ENCODE data around the gene NTF4.
"Not testable (repeated sequence)": the region's sequence is repeated elsewhere in the genome, so short reads cannot be mapped to it uniquely, and the experiment has no call there.

NTF4 gene

DNA sequence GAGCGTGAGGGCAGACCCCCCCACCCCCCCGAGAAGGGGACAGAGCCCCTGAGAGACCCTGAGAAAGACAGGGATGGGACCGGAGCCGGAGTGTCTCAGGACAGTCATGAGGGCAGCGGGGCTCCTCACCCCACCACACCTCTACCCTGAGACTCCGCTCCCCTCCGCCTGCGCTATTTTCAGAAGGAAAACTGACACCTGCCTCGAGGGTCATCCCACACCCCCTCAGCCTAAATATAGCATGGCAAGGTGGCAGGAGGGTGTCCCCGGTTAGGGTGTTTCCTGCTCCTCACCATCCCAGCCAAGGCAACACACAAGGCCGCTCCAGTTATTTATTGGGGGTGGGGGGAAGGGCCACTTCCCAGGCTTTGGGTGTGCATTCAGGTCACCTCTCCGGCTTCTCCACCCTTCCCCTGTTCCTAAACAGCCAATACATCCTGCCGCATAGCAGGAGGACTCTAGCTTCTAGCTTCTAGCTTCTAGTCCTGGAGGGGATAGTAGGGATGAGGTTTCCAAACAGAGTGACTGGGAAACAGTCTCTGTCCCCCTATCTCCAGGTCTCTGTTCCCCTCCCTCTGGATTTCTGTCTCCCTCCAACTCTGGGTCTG, 1.4 kb upstream of the NTF4 start:
- Histone ChIP-seq H3K36me3 (ENCODE audit: insufficient read depth, low read length) (no peaks in the 10 kb centered on the region), H3K4me1 (ENCODE audit: control insufficient read depth, insufficient read depth, low read length) (peaks cover 5% of the 10 kb centered on the region), H3K27me3 (ENCODE audit: control insufficient read depth, insufficient read depth, low read length) (peaks cover 25% of the 10 kb centered on the region), H3K9ac (ENCODE audit: low read depth, low read length) (no peak overlapping the region), H3K4me2 (ENCODE audit: low read length) (no peak overlapping the region), H3K4me3 (ENCODE audit: low read length) (no peak overlapping the region), H3K9me3 (replicated peaks; ENCODE audit: low read length) (no peaks in the 10 kb centered on the region)

DNA sequence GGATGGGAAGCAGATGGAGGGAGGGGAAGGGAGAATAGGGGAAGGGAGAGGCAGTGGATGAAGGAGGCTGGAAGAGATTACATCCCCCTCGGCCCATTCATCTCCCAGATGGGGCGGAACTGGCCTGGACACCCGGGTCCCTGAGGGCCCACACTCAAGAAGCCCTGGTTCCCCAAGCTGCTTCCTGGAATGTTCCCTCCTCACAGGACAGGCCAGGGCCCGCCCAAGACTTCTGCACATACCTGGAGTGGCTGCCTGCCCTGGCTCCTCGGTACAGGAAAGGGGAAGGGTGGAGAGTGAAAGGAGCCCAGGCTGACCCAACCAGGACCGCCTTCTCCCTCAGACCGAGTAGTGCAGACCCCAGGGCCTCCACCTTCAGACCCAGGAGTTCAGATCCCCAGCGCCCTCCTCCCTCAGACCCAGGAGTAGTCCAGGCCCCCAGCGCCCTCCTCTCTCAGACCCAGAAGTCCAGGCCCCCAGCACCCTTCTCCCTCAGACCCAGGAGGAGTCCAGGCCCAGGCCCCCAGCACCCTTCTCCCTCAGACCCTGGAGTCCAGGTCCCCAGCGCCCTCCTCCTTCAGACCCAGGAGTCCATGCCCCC, 489 bp downstream of the NTF4 start:
- Histone ChIP-seq H3K4me1 (ENCODE audit: control insufficient read depth, insufficient read depth, low read length) (peaks cover 5% of the 10 kb centered on the region), H3K36me3 (ENCODE audit: insufficient read depth, low read length) (no peaks in the 10 kb centered on the region), H3K4me3 (ENCODE audit: low read length) (no peak overlapping the region), H3K27me3 (ENCODE audit: control insufficient read depth, insufficient read depth, low read length) (peaks cover 21% of the 10 kb centered on the region), H3K9ac (ENCODE audit: low read depth, low read length) (no peak overlapping the region), H3K4me2 (ENCODE audit: low read length) (peak overlapping the region; percentile 44), H3K9me3 (replicated peaks; ENCODE audit: low read length) (no peaks in the 10 kb centered on the region)

DNA sequence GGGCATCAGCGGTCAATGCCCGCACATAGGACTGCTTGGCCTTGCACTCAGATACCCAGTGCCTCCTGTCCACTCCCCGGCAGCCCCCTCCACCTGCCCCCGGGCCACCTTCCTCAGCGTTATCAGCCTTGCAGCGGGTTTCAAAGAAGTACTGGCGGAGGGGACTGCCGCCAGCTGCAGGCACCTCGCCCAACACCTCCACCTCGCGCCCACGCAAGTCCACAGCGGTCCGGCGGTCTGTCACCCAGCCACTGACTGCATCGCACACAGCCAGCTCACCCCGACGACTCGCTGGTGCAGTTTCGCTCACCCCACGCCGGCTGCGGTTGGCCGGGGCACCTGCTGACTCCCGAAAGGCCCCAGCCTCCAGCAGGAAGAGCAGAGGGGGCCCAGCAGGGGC, 3.2 kb downstream of the NTF4 start:
- Histone ChIP-seq H3K4me2 (ENCODE audit: low read length) (no peak overlapping the region), H3K9me3 (replicated peaks; ENCODE audit: low read length) (no peaks in the 10 kb centered on the region), H3K27me3 (ENCODE audit: control insufficient read depth, insufficient read depth, low read length) (peaks cover 12% of the 10 kb centered on the region), H3K4me1 (ENCODE audit: control insufficient read depth, insufficient read depth, low read length) (peaks cover 20% of the 10 kb centered on the region), H3K4me3 (ENCODE audit: low read length) (no peak overlapping the region), H3K9ac (ENCODE audit: low read depth, low read length) (no peak overlapping the region), H3K36me3 (ENCODE audit: insufficient read depth, low read length) (no peaks in the 10 kb centered on the region)

DNA sequence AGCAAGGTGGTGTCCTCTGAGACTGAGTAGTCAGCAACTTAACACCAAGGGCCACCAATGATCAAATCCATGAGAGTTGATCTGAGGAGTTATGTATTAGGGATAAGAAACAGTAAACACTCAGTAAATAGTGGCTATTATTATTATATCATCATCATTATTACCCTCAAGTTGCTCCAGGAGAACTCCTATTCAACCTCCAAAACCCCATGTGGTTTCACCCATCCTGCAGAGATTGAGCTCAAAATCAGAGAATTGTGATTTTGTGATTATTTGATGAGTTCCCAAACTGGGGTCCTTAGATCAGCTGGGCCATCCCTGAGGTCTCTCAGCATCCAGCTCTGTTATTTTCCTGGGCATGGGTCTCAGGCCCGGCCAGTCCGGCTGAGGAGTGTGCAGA, 3.6 kb downstream of the NTF4 start:
- Histone ChIP-seq H3K4me1 (ENCODE audit: control insufficient read depth, insufficient read depth, low read length) (peaks cover 21% of the 10 kb centered on the region), H3K27me3 (ENCODE audit: control insufficient read depth, insufficient read depth, low read length) (peaks cover 11% of the 10 kb centered on the region), H3K4me2 (ENCODE audit: low read length) (no peak overlapping the region), H3K36me3 (ENCODE audit: insufficient read depth, low read length) (no peaks in the 10 kb centered on the region), H3K9ac (ENCODE audit: low read depth, low read length) (no peak overlapping the region), H3K4me3 (ENCODE audit: low read length) (no peak overlapping the region), H3K9me3 (replicated peaks; ENCODE audit: low read length) (no peaks in the 10 kb centered on the region)

DNA sequence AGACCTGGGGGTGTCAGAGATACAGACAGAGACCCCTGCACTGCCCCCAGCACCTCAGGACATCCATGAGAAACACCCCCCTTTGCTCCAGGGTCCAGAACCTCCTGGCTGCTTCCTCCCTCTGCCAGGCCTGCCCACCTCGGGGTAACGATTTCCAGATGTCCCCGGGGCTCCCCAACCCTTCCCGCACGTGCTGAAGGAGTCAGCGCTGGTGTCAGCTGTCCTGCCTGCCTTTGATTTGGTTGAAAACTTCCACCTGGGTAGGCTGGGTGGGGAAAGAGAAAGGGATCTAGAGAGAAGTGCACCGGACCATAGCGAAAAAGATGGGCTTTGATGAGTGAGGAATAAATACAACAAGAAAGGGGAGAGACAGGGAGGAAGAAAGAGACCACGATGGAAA, 5.6 kb downstream of the NTF4 start:
- no peak overlapping the region for H3K9ac ChIP-seq (ENCODE audit: low read depth, low read length)
- peaks cover 16% of the 10 kb centered on the region for H3K4me1 ChIP-seq (ENCODE audit: control insufficient read depth, insufficient read depth, low read length)
- H3K27me3 ChIP-seq (ENCODE audit: control insufficient read depth, insufficient read depth, low read length), result peaks cover 3% of the 10 kb centered on the region
- H3K4me3 ChIP-seq (ENCODE audit: low read length), result no peak overlapping the region
- H3K9me3 ChIP-seq (replicated peaks; ENCODE audit: low read length), result no peaks in the 10 kb centered on the region
- H3K36me3 ChIP-seq (ENCODE audit: insufficient read depth, low read length), result no peaks in the 10 kb centered on the region
- H3K4me2 ChIP-seq (ENCODE audit: low read length), result no peak overlapping the region

DNA sequence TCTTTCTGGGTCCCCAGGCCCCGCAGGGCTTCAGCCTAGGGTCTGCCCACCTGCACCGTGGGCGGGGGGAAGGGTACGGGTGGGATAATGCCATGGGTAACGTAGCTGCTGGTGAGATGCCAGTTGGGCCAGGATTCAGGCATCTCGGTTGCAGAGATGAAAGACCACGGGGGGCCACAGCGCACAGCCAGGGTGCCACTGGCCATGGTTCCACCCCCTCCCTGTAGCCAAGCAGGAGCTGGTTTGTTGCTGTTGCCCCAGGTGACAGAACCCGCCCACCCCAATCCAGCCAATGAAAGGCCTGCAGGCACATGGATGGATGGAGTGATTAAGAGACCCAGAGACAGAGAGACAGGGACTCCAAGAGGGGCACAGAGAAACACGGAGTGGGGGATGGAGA, 6.1 kb downstream of the NTF4 start:
- Histone ChIP-seq H3K4me1 (ENCODE audit: control insufficient read depth, insufficient read depth, low read length) (peaks cover 16% of the 10 kb centered on the region), H3K9me3 (replicated peaks; ENCODE audit: low read length) (no peaks in the 10 kb centered on the region), H3K36me3 (ENCODE audit: insufficient read depth, low read length) (no peaks in the 10 kb centered on the region), H3K9ac (ENCODE audit: low read depth, low read length) (no peak overlapping the region), H3K4me2 (ENCODE audit: low read length) (no peak overlapping the region), H3K4me3 (ENCODE audit: low read length) (no peak overlapping the region), H3K27me3 (ENCODE audit: control insufficient read depth, insufficient read depth, low read length) (no peaks in the 10 kb centered on the region)

DNA sequence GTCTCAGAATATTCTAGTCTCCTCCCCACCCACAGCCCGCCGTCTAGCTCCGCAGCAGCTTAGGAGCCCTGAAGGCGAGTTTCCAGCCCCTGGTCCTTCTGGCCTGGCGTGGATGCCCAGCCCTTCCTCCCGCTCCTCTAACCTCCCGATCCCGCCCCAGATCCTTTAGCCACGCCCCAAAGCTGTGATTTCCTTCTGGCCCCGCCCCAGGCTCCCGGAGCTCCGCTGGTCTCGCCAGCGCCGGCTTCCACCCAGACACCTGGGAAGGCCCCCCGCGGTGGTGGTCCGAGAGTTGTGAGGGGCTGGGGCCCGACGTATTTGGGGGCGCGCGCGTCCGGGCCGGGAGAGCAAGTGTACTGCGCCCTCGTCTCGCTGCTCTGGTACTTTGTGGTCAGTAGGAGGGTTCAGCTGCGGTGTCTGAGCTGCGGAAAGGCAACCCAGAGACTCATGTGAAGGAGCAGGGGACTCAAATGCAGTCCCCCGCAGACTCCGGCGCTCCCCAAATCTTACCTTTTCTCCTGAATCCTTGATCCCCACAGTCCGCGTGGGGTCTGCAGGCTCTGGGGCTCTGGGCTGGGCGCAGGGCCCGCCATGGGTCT, 6.9 kb downstream of the NTF4 start, which contains the start of gene CGB7:
TSS of gene CGB7 (minus strand) at position 114 of the 599 bp plus-strand sequence. CDS start 2,374 bp downstream, outside the sequence.
- H3K4me3 ChIP-seq (ENCODE audit: low read length), result peak within 1 kb of the TSS; percentile 77
- H3K4me1 ChIP-seq (ENCODE audit: control insufficient read depth, insufficient read depth, low read length), result peaks cover 16% of the 10 kb centered on the region
- H3K9me3 ChIP-seq (replicated peaks; ENCODE audit: low read length), result no peaks in the 10 kb centered on the region
- H3K4me2 ChIP-seq (ENCODE audit: low read length), result peak within 1 kb of the TSS; percentile 90
- H3K36me3 ChIP-seq (ENCODE audit: insufficient read depth, low read length), result no peaks in the 10 kb centered on the region
- H3K9ac ChIP-seq (ENCODE audit: low read depth, low read length), result peak within 1 kb of the TSS; percentile 71
- H3K27me3 ChIP-seq (ENCODE audit: control insufficient read depth, insufficient read depth, low read length), result no peaks in the 10 kb centered on the region

DNA sequence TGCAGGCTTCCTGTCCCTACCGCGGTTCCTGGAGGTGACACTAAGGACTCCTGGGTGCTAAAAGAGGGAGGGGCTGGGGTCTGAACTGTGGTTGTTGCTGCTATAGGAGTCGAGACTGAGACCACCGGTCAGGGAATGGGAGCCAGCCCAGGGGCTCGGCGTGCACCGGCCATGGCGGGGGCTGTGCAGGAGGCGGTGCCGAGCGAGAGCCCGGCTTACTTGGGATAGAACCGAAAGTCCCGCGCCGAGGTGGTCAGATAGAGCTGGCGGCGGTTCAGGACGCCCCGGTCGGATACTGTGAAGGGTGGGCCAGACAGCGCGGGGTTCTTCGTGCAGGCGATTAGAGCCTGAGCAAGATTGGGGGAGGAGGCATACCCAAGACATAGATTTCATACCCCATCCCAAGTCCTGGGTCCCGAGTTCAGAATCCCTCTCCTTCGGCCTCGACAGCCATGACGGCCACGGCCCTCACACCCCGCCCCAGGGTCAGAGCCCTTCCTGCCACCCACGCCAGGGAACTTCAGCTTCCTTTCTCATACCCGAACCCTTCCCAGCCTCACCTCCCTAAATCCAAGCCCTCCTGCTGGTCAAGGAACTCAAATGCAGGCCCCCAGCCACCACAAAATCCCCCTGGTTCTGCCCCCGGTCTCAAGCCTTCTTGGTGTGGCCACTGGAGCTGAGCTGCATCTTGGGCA, 7.6 kb downstream of the NTF4 start:
- H3K36me3 ChIP-seq (ENCODE audit: insufficient read depth, low read length); H3K9me3 ChIP-seq (replicated peaks; ENCODE audit: low read length); H3K27me3 ChIP-seq (ENCODE audit: control insufficient read depth, insufficient read depth, low read length): not testable (repeated sequence)
- H3K4me2 ChIP-seq (ENCODE audit: low read length), result peak overlapping the region; percentile 90
- peaks cover 16% of the 10 kb centered on the region for H3K4me1 ChIP-seq (ENCODE audit: control insufficient read depth, insufficient read depth, low read length)
- peak overlapping the region; percentile 71 for H3K9ac ChIP-seq (ENCODE audit: low read depth, low read length)
- peak overlapping the region; percentile 77 for H3K4me3 ChIP-seq (ENCODE audit: low read length)

DNA sequence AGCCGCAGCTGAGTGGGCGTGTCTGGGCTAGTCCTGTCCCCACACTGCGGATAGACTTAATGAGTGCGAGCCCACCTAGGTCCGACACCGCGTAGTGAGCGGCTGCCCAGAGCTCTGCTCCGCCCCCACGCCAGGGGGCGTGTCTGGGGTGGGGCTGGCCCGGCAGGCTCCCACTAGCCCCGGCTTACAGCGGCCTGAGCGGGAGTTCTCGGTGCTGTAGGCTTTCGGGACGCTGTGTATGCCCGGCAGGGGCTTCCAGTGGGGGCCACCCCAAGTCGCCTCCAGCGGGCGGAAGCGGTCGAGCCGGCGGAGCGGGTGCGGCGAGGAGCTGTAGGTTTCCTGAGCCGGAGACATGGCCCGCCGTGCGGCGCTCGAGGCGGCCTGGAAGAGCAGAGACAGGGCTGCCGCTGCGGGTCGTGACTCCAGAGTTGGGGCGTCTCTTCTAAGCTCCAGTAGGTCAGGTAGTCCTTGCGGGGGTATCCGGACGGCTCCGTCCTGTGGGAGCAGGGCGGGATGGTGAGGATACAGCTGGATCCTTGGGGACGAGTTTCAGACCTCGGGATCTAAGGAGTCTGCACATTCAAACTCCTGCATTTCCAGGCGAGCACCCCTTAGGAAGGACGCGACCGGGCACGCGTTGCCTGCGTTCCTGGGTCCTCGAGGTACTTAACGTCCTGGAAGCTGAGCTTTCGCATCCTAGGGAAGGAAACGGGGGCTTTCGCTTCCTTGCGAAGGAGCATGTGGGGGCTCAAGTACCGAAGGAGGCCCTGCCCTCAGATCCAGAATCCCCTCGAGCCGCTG, 8.3 kb downstream of the NTF4 start:
- H3K4me1 ChIP-seq (ENCODE audit: control insufficient read depth, insufficient read depth, low read length), result peaks cover 16% of the 10 kb centered on the region
- no peaks in the 10 kb centered on the region for H3K36me3 ChIP-seq (ENCODE audit: insufficient read depth, low read length)
- no peaks in the 10 kb centered on the region for H3K27me3 ChIP-seq (ENCODE audit: control insufficient read depth, insufficient read depth, low read length)
- peak overlapping the region; percentile 90 for H3K4me2 ChIP-seq (ENCODE audit: low read length)
- H3K9ac ChIP-seq (ENCODE audit: low read depth, low read length), result peak overlapping the region; percentile 71
- H3K4me3 ChIP-seq (ENCODE audit: low read length), result peak overlapping the region; percentile 77
- no peaks in the 10 kb centered on the region for H3K9me3 ChIP-seq (replicated peaks; ENCODE audit: low read length)

DNA sequence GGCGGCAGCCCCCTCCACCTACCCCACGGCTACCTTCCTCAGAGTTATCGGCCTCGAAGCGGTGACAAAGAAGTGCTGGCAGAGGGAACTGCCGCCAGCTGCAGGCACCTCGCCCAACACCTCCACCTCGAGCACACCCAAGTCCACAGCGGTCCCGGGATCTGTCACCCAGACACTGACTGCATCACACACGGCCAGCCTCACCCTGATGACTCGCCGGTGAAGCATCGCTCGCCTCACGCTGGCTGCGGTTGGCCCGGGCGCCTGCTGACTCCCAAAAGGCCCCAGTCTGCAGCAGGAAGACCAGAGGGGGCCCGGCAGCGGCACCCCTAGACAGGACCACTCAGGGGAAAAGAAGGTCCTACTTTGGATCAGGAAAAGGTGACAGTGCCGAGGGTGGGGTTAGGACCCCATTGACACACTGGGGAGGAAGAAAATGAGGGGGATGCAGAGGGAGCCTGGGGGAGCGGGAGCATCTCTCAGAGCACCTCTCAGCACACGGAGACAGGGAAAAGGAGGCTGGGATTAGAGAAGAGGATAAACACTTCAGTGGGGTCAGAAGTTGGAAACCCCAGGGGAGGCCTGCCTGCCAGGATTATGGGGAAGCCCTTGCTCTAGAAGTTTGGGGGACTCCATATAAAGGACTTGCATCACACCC, 14.1 kb downstream of the NTF4 start:
- not testable (repeated sequence) for H3K4me1 ChIP-seq (ENCODE audit: control insufficient read depth, insufficient read depth, low read length); H3K27me3 ChIP-seq (ENCODE audit: control insufficient read depth, insufficient read depth, low read length); H3K4me3 ChIP-seq (ENCODE audit: low read length); H3K9me3 ChIP-seq (replicated peaks; ENCODE audit: low read length); H3K36me3 ChIP-seq (ENCODE audit: insufficient read depth, low read length)
- peak overlapping the region; percentile 50 for H3K9ac ChIP-seq (ENCODE audit: low read depth, low read length)
- H3K4me2 ChIP-seq (ENCODE audit: low read length), result peak overlapping the region; percentile 59

DNA sequence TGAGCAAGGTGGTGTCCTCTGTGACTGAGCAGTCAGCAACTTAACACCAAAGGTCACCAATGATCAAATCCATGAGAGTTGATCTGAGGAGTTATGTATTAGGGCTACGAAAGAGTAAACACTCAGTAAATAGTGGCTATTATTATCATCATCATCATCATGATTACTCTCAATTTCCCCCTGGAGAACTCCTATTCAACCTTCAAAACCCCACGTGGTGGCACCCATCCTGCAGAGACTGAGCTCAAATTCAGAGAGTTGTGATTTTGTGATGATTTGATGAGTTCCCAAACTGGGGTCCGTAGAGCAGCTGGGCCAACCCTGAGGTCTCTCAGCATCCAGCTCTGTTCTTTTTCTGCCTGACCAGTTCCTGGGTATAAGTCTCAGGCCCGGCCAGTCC, 14.8 kb downstream of the NTF4 start:
- H3K4me3 ChIP-seq (ENCODE audit: low read length); H3K9ac ChIP-seq (ENCODE audit: low read depth, low read length); H3K4me2 ChIP-seq (ENCODE audit: low read length); H3K9me3 ChIP-seq (replicated peaks; ENCODE audit: low read length); H3K4me1 ChIP-seq (ENCODE audit: control insufficient read depth, insufficient read depth, low read length); H3K27me3 ChIP-seq (ENCODE audit: control insufficient read depth, insufficient read depth, low read length); H3K36me3 ChIP-seq (ENCODE audit: insufficient read depth, low read length): not testable (repeated sequence)
